ENCODE measurements around the gene KCNG3.

- TF ChIP-seq CTCF (IDR thresholded peaks at IDR 0.05; ENCODE audit: insufficient read depth, low read length, poor library complexity, severe bottlenecking) (no peak), EZH2phosphoT487 (conservative IDR thresholded peaks at IDR 0.05; ENCODE audit: low read length) (no peak)
These were observed 85.8 kb downstream of the KCNG3 start for GRCh38 chr2:42408009-42408408.
